IMR-90 (cell line): ENCODE results near the gene HSPB7. TPM values are rescaled to one million over a fixed set of nuclear protein-coding genes. Genes with fewer than 3 reads are reported as not detected.
"Not testable (repeated sequence)": the region's sequence is repeated elsewhere in the genome, so short reads cannot be mapped to it uniquely, and the experiment has no call there.

Experiments
- ATAC-seq: fragments of 200-7000 bp; cut with Tn5 transposase; 2 replicates; pipeline ENCODE4 v1.9.1; 2020; ENCODE audit warnings: low read depth, mild to moderate bottlenecking, moderate library complexity
- BruUV-seq: library from RNA; stranded (reverse); fragments of 400-500 nt; replicated peaks from 2 replicates; lab custom pipeline; 2021; lab: Mats Ljungman, UMichigan
- CTCF ChIA-PET: fragments of 300-600 bp; formaldehyde crosslinking; extraction: SDS; loops from one replicate; lab custom pipeline; 2021; ENCODE audit warnings: antibody characterized with exemption; lab: Yijun Ruan, JAX
- POLR2A ChIA-PET: fragments of 300-600 bp; sonication (Branson Sonifier 250); formaldehyde crosslinking; loops from one replicate; lab custom pipeline; 2022; ENCODE audit warnings: antibody characterized with exemption; ENCODE audit not compliant: unreplicated experiment; lab: Charles Lee
- DNase-seq: peaks from one replicate; pipeline ENCODE4 v3.0.0; 2013
- H2AFZ ChIP-seq: replicated peaks from 2 replicates; pipeline ENCODE3; 2013; ENCODE audit warnings: low read length, mild to moderate bottlenecking; ENCODE audit not compliant: poor library complexity
- H2AK5ac ChIP-seq: 2 replicates; pipeline ENCODE4 v1.6.1; 2013; ENCODE audit warnings: low read depth, low read length, inconsistent platforms
- H2AK9ac ChIP-seq: replicated peaks from 2 replicates; pipeline ENCODE3; 2013; ENCODE audit warnings: mild to moderate bottlenecking, low read depth, low read length, moderate library complexity; ENCODE audit not compliant: poor library complexity
- H2BK120ac ChIP-seq: 2 replicates; pipeline ENCODE4 v1.6.1; 2013; ENCODE audit warnings: low read depth, low read length, inconsistent platforms
- H2BK15ac ChIP-seq: 3 replicates; pipeline ENCODE4 v1.6.1; 2013; ENCODE audit warnings: low read depth, low read length, inconsistent platforms
- H2BK20ac ChIP-seq: 2 replicates; pipeline ENCODE4 v1.6.1; 2013; ENCODE audit warnings: low read depth, mild to moderate bottlenecking, inconsistent platforms, low read length, moderate library complexity
- H2BK5ac ChIP-seq: 2 replicates; pipeline ENCODE4 v1.6.1; 2013; ENCODE audit warnings: mild to moderate bottlenecking, low read depth, low read length, inconsistent platforms; ENCODE audit not compliant: poor library complexity, severe bottlenecking
- H3K14ac ChIP-seq: replicated peaks from 2 replicates; pipeline ENCODE4 v1.6.1; 2013; ENCODE audit warnings: low read depth, low read length, inconsistent platforms
- H3K18ac ChIP-seq: 2 replicates; pipeline ENCODE4 v1.6.1; 2013; ENCODE audit warnings: low read depth, low read length, control low read depth
- H3K23ac ChIP-seq: 2 replicates; pipeline ENCODE4 v1.6.1; 2013; ENCODE audit warnings: low read depth, low read length, inconsistent platforms
- H3K27ac ChIP-seq: 2 replicates; pipeline ENCODE4 v1.5.1; 2013; ENCODE audit warnings: mild to moderate bottlenecking, control low read depth, low read length; ENCODE audit not compliant: insufficient read depth
- H3K27me3 ChIP-seq: 2 replicates; pipeline ENCODE4 v1.6.1; 2013; ENCODE audit warnings: low read length; ENCODE audit not compliant: control insufficient read depth, insufficient read depth
- H3K36me3 ChIP-seq: 2 replicates; pipeline ENCODE4 v1.6.1; 2013; ENCODE audit warnings: low read length, mixed read lengths; ENCODE audit not compliant: control insufficient read depth, insufficient read depth
- H3K4ac ChIP-seq: 2 replicates; pipeline ENCODE4 v1.6.1; 2013; ENCODE audit warnings: low read depth, low read length, inconsistent platforms
- H3K4me1 ChIP-seq: 2 replicates; pipeline ENCODE4 v1.6.1; 2013; ENCODE audit warnings: low read length, mixed read lengths; ENCODE audit not compliant: control insufficient read depth, insufficient read depth
- H3K4me2 ChIP-seq: 2 replicates; pipeline ENCODE4 v1.6.1; 2013; ENCODE audit warnings: low read depth, mild to moderate bottlenecking, control low read depth, low read length, moderate library complexity
- H3K4me3 ChIP-seq: 2 replicates; pipeline ENCODE4 v1.5.1; 2013; ENCODE audit warnings: low read depth, mild to moderate bottlenecking, control low read depth, low read length, moderate library complexity; ENCODE audit not compliant: insufficient read depth
- H3K56ac ChIP-seq: 2 replicates; pipeline ENCODE4 v1.6.1; 2013; ENCODE audit warnings: low read length, inconsistent platforms; ENCODE audit not compliant: insufficient read depth; ENCODE audit errors: extremely low read depth
- H3K79me1 ChIP-seq, 2 experiments: 2 replicates each; pipeline ENCODE4 v1.6.1; 2013; ENCODE audit warnings: low read length in 2 of 2, inconsistent platforms in 1 of 2, low read depth in 1 of 2
- H3K9ac ChIP-seq: 2 replicates; pipeline ENCODE4 v1.6.1; 2013; ENCODE audit warnings: low read depth, low read length, control low read depth
- H3K9me1 ChIP-seq: 2 replicates; pipeline ENCODE4 v1.6.1; 2013; ENCODE audit warnings: low read length, inconsistent platforms; ENCODE audit not compliant: insufficient read depth
- H3K9me3 ChIP-seq: 2 replicates; pipeline ENCODE4 v1.6.1; 2013; ENCODE audit warnings: low read length; ENCODE audit not compliant: control insufficient read depth, insufficient read depth
- H4K20me1 ChIP-seq: 2 replicates; pipeline ENCODE4 v1.6.1; 2013; ENCODE audit warnings: low read length, inconsistent platforms; ENCODE audit not compliant: insufficient read depth
- H4K5ac ChIP-seq: 2 replicates; pipeline ENCODE4 v1.6.1; 2013; ENCODE audit warnings: mild to moderate bottlenecking, low read depth, low read length, control low read depth
- H4K8ac ChIP-seq, 2 experiments: 2 replicates each; pipeline ENCODE4 v1.6.1; 2013; ENCODE audit warnings: low read depth in 2 of 2, low read length in 2 of 2, control low read depth in 1 of 2, inconsistent platforms in 1 of 2
- H4K91ac ChIP-seq: 2 replicates; pipeline ENCODE4 v1.6.1; 2013; ENCODE audit warnings: low read depth, low read length, inconsistent platforms; ENCODE audit not compliant: insufficient read depth
- WGBS, 2 experiments: methylation state at CpG; one replicate each; pipeline versions ENCODE4 v1.1.5 to v1.1.7; 2013; ENCODE audit warnings: missing lambda C conversion rate in 2 of 2; ENCODE audit not compliant: insufficient read length in 1 of 2; ENCODE audit errors: extremely low coverage in 2 of 2; 5-methylcytosine and 5-hydroxymethylcytosine counted together
- dilution Hi-C: fragments of 300-500 bp; cut with HindIII; formaldehyde crosslinking; loops from one replicate; pipeline ENCODE4 v1.14.3; 2018; ENCODE audit warnings: low sequenced_read_pairs; ENCODE audit not compliant: unreplicated experiment
- in situ Hi-C: fragments of 300-500 bp; cut with MboI; formaldehyde crosslinking; loops from 3 replicates; pipeline ENCODE4 v1.14.3; 2019; ENCODE audit warnings: low sequenced_read_pairs, inconsistent platforms, mixed read lengths
- intact Hi-C: fragments of 100-400 bp; cut with micrococcal nuclease; formaldehyde crosslinking; loops from 2 replicates; pipeline ENCODE4 v1.10.0; 2022
- polyA plus RNA-seq, 3 experiments: library from polyadenylated mRNA; depleted of rRNA; stranded (reverse); fragments of >200 nt; gene quantifications; 2 replicates each; pipeline ENCODE4 v1.2.3, GENCODE V29; 2012; ENCODE audit warnings: low replicate concordance in 1 of 3
- total RNA-seq: library from RNA; depleted of rRNA; stranded (reverse); fragments of >200 nt; gene quantifications from 2 replicates; pipeline ENCODE4 v1.2.3, GENCODE V29; 2012

Gene HSPB7
- total and polyA plus RNA-seq, 2 of the 4 experiments (the other 2 are of a cell fraction) = 0.54 to 3.0 TPM

- H3K9me1 ChIP-seq, H2BK120ac ChIP-seq, H3K9ac ChIP-seq, H3K9me3 ChIP-seq, H3K36me3 ChIP-seq, H3K56ac ChIP-seq, POLR2A ChIA-PET, H4K20me1 ChIP-seq, H3K14ac ChIP-seq, H3K4ac ChIP-seq, H4K5ac ChIP-seq, in situ Hi-C loops, H3K27ac ChIP-seq, DNase-seq, H2AFZ ChIP-seq, H3K23ac ChIP-seq, H2AK5ac ChIP-seq, BruUV-seq, H4K8ac ChIP-seq, H2AK9ac ChIP-seq, H3K4me1 ChIP-seq, H3K4me3 ChIP-seq, ATAC-seq, H3K18ac ChIP-seq, H2BK5ac ChIP-seq, H2BK20ac ChIP-seq, dilution Hi-C loops, H2BK15ac ChIP-seq, H3K79me1 ChIP-seq, H3K4me2 ChIP-seq, H4K91ac ChIP-seq: not testable (repeated sequence)
- CTCF ChIA-PET = interaction anchor here (0.6 to 1.7 kb wide), 4 partner anchors 8 to 245 kb away, joined by 3 to 4 read pairs (median 4); no protein-coding TSS in a partner anchor
- intact Hi-C loops = loop anchor here (1.0 to 2.0 kb wide), 3 partner anchors 24 to 268 kb away; no protein-coding TSS in a partner anchor
- peaks cover 26% of the 10 kb centered on the region for H3K27me3 ChIP-seq
- 0% methylated on average over 1 of the region's 4 CpGs; no CpG with 5 or more reads in 1 of the 2 experiments for WGBS, 2 experiments
Observed at GRCh38 chr1:16056521-16056912, 38.7 kb upstream of the HSPB7 start.
